Sigmoid colon (tissue), 7 donors: ENCODE data around the gene ASAP3. TPM values are rescaled to one million over a fixed set of nuclear protein-coding genes. Genes with fewer than 3 reads are reported as not detected.

Experiments
- DNase-seq: peaks from one replicate; pipeline ENCODE4 v3.0.0-alpha.2; 2019
- H3K27ac ChIP-seq, 4 donors: fragments of 200-600 bp; sonication (generic); one replicate each; pipeline ENCODE4 v1.5.1; 2016 to 2019; ENCODE audit warnings: mild to moderate bottlenecking in 1 of 4
- H3K27me3 ChIP-seq, 3 donors: fragments of 200-600 bp; sonication (generic); one replicate each; pipeline ENCODE4 v1.5.1; 2019; ENCODE audit warnings: mild to moderate bottlenecking in 1 of 3
- H3K36me3 ChIP-seq, 4 donors: fragments of 200-600 bp; sonication (generic); one replicate each; pipeline ENCODE4 v1.5.1; 2016 to 2019
- H3K4me1 ChIP-seq, 4 donors: fragments of 200-600 bp; sonication (generic); one replicate each; pipeline ENCODE4 v1.5.1; 2017 to 2019
- H3K4me3 ChIP-seq, 4 donors: fragments of 200-600 bp; sonication (generic); one replicate each; pipeline ENCODE4 v1.5.1; 2017 to 2019; ENCODE audit warnings: mild to moderate bottlenecking in 2 of 4, moderate library complexity in 1 of 4
- H3K9me3 ChIP-seq, 4 donors: fragments of 200-600 bp in 3 of 4; sonication (generic) in 3 of 4; one replicate each; pipeline versions ENCODE4 v1.5.1 to v1.6.1; 2013 to 2019
- CTCF ChIP-seq, 4 experiments: fragments of 450-650 bp in 3 of 4; fragments of 200-600 bp in 1 of 4; IDR thresholded peaks; one replicate each; pipeline ENCODE4 v1.5.1; 2016 to 2019; ENCODE audit warnings: antibody characterized with exemption in 4 of 4, mild to moderate bottlenecking in 3 of 4, moderate library complexity in 2 of 4
- EP300 ChIP-seq, 4 donors: sonication (generic); formaldehyde crosslinking; IDR thresholded peaks; one replicate each; pipeline ENCODE4 v1.6.1; 2017; ENCODE audit warnings: antibody characterized with exemption in 4 of 4
- POLR2A ChIP-seq, 2 donors: fragments of 450-650 bp; IDR thresholded peaks; one replicate each; pipeline ENCODE4 v1.6.1; 2016; ENCODE audit warnings: antibody characterized with exemption in 2 of 2, mild to moderate bottlenecking in 2 of 2, moderate library complexity in 2 of 2
- POLR2AphosphoS5 ChIP-seq, 4 donors: sonication (generic); formaldehyde crosslinking; IDR thresholded peaks; one replicate each; pipeline ENCODE4 v1.6.1; 2017; ENCODE audit warnings: antibody characterized with exemption in 4 of 4
- WGBS, 2 donors: extraction: QIAGEN DNeasy Blood & Tissue Kit; methylation state at CpG; one replicate each; pipeline ENCODE4 v1.1.7; 2013; 5-methylcytosine and 5-hydroxymethylcytosine counted together
- intact Hi-C: fragments of 100-400 bp; cut with DNase I; formaldehyde crosslinking; loops from one replicate; pipeline ENCODE4 v1.15.1; 2023
- polyA plus RNA-seq, 3 donors: library from polyadenylated mRNA; stranded (reverse); fragments of 200-250 nt; gene quantifications; one replicate each; pipeline ENCODE4 v1.2.3, GENCODE V29; 2013
- total RNA-seq, 4 donors: library from RNA; depleted of rRNA; stranded (reverse); fragments of >200 nt; gene quantifications; one replicate each; pipeline ENCODE4 v1.1.0, GENCODE V29; 2016
- donor health status: healthy with polysubstance abuse.
- donor health status: Bipolar disorder and iron deficiency.
- donor health status: healthy.

ASAP3 gene
- total and polyA plus RNA-seq, 7 donors, result 20.6 to 51.0 (median 22.5) TPM

- WGBS, 2 donors, result 96 to 97% methylated on average over 3 of the region's 3 CpGs
- TF ChIP-seq POLR2AphosphoS5 (IDR thresholded peaks at IDR 0.05), result no peak
- no peak for TF ChIP-seq POLR2A (IDR thresholded peaks at IDR 0.05)
- TF ChIP-seq EP300 (IDR thresholded peaks at IDR 0.05), result no peak
- TF ChIP-seq CTCF (IDR thresholded peaks at IDR 0.05), result no peak
- intact Hi-C loops, result no loop called here
- no peak overlapping the region for H3K4me3 ChIP-seq
- no peak for DNase-seq
- H3K27ac ChIP-seq, result no peak overlapping the region
- no peaks in the 10 kb centered on the region for H3K9me3 ChIP-seq
- peaks cover 0 to 29% (median 18%) of the 10 kb centered on the region in 4 donors for H3K4me1 ChIP-seq
- H3K27me3 ChIP-seq, result no peaks in the 10 kb centered on the region
- H3K36me3 ChIP-seq, result peaks cover 0 to 47% (median 13%) of the 10 kb centered on the region in 4 donors
Measured at GRCh38 chr1:23427550-23427949, 56.4 kb downstream of the ASAP3 start.

GRCh38 chr1:23426828-23427227 is 57.2 kb downstream of the ASAP3 start:
- H3K36me3 ChIP-seq, result peaks cover 0 to 40% (median 10%) of the 10 kb centered on the region in 4 donors
- no peak for DNase-seq
- no peaks in the 10 kb centered on the region for H3K9me3 ChIP-seq
- H3K27me3 ChIP-seq, result no peaks in the 10 kb centered on the region
- 12 to 64% methylated on average over 2 of the region's 2 CpGs for WGBS, 2 donors
- TF ChIP-seq POLR2AphosphoS5 (IDR thresholded peaks at IDR 0.05) (no peak), POLR2A (IDR thresholded peaks at IDR 0.05) (no peak)
- intact Hi-C loops, result no loop called here
- no peak overlapping the region for H3K4me3 ChIP-seq
- peaks cover 0 to 36% (median 26%) of the 10 kb centered on the region in 4 donors for H3K4me1 ChIP-seq
- H3K27ac ChIP-seq, result no peak overlapping the region

GRCh38 chr1:23425193-23425494 is 58.8 kb downstream of the ASAP3 start:
- TF ChIP-seq POLR2A (IDR thresholded peaks at IDR 0.05) (no peak), CTCF (IDR thresholded peaks at IDR 0.05) (no peak), POLR2AphosphoS5 (IDR thresholded peaks at IDR 0.05) (no peak), EP300 (IDR thresholded peaks at IDR 0.05) (no peak)
- no peaks in the 10 kb centered on the region for H3K9me3 ChIP-seq
- WGBS, 2 donors, result 26 to 29% methylated on average over 5 of the region's 5 CpGs
- peak overlapping the region; percentile 81 to 89 (median 87) for H3K27ac ChIP-seq
- peaks cover 0 to 23% (median 0%) of the 10 kb centered on the region in 4 donors for H3K36me3 ChIP-seq
- intact Hi-C loops, result loop anchor here (2.0 kb wide), 1 partner anchor 58 kb away; no protein-coding TSS in a partner anchor
- H3K4me3 ChIP-seq, result peak overlapping the region in 3 of 4 donors; percentile 72 to 79 (median 75)
- H3K4me1 ChIP-seq, result peaks cover 0 to 50% (median 38%) of the 10 kb centered on the region in 4 donors
- no peak for DNase-seq
- H3K27me3 ChIP-seq, result no peaks in the 10 kb centered on the region

- Histone ChIP-seq H3K27ac (peak within 1 kb of the TSS; percentile 81 to 89 (median 87)), H3K9me3 (no peaks in the 10 kb centered on the region), H3K4me1 (peaks cover 0 to 50% (median 38%) of the 10 kb centered on the region in 4 donors), H3K4me3 (peak within 1 kb of the TSS; percentile 67 to 79 (median 74)), H3K27me3 (no peaks in the 10 kb centered on the region), H3K36me3 (peaks cover 0 to 17% (median 0%) of the 10 kb centered on the region in 4 donors)
- intact Hi-C loops, result loop anchor here (2.0 kb wide), 1 partner anchor 58 kb away; no protein-coding TSS in a partner anchor
- DNase-seq, result peak; percentile 85
- 1 to 2% methylated on average over 84 of the region's 84 CpGs for WGBS, 2 donors
- TF ChIP-seq POLR2AphosphoS5 (IDR thresholded peaks at IDR 0.05) (peak in 2 of 4 donors; percentile 57 to 68), POLR2A (IDR thresholded peaks at IDR 0.05) (no peak)
Measured at GRCh38 chr1:23424293-23425192, 59.4 kb downstream of the ASAP3 start, which contains the start of gene TCEA3. Gene TCEA3 (minus strand): TSS chr1:23424748. CDS start chr1:23424633, 115 bp downstream.

- Histone ChIP-seq H3K9me3 (no peaks in the 10 kb centered on the region), H3K27ac (peak overlapping the region; percentile 81 to 89 (median 87)), H3K4me1 (peaks cover 0 to 50% (median 38%) of the 10 kb centered on the region in 4 donors), H3K27me3 (no peaks in the 10 kb centered on the region), H3K4me3 (peak overlapping the region; percentile 67 to 79 (median 74)), H3K36me3 (peaks cover 0 to 9% (median 0%) of the 10 kb centered on the region in 4 donors)
- intact Hi-C loops, result loop anchor here (2.0 kb wide), 2 partner anchors 59 to 79 kb away; partner anchors contain the start of gene HNRNPR
- TF ChIP-seq POLR2AphosphoS5 (IDR thresholded peaks at IDR 0.05) (no peak), CTCF (IDR thresholded peaks at IDR 0.05) (no peak), EP300 (IDR thresholded peaks at IDR 0.05) (no peak), POLR2A (IDR thresholded peaks at IDR 0.05) (no peak)
- DNase-seq, result no peak
- 3 to 11% methylated on average over 46 of the region's 46 CpGs for WGBS, 2 donors
Measured at GRCh38 chr1:23423415-23424292, 60.3 kb downstream of the ASAP3 start.
